GM10266 (cell line): ENCODE results near the gene BICRAL.

ENCODE experiments used
- DNase-seq: peaks from one replicate; pipeline ENCODE4 v3.0.0; 2012; ENCODE audit errors: extremely low spot score
- TF ChIP-seq, protein P1 (sequence below): IDR thresholded peaks from 2 replicates; pipeline ENCODE4 v1.5.1; 2012; ENCODE audit warnings: mild to moderate bottlenecking, low read depth; ENCODE audit not compliant: control insufficient read depth, insufficient read depth; ENCODE audit errors: missing control alignments

BICRAL gene

DNA sequence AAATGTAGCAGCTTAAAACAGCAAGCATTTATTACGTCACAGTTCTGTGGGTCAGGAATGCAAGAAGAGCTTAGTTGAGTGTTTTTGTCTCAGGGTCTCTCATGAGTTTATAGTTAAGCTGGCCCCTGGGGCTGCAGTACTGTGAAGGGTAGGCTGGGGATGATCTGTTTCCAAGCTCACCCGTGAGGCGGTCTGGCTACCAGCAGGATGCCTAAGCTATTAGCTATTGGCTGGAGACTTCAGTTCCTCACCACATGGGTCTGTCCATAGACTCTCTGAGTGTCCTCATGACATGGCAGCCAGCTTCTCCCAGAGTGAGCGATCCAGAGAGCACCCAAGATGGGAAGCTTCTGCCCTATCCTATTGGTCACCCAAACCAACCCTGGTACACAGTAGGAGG lies 12.8 kb upstream of the BICRAL start:
- no peak for DNase-seq
- TF ChIP-seq, protein P1, sequence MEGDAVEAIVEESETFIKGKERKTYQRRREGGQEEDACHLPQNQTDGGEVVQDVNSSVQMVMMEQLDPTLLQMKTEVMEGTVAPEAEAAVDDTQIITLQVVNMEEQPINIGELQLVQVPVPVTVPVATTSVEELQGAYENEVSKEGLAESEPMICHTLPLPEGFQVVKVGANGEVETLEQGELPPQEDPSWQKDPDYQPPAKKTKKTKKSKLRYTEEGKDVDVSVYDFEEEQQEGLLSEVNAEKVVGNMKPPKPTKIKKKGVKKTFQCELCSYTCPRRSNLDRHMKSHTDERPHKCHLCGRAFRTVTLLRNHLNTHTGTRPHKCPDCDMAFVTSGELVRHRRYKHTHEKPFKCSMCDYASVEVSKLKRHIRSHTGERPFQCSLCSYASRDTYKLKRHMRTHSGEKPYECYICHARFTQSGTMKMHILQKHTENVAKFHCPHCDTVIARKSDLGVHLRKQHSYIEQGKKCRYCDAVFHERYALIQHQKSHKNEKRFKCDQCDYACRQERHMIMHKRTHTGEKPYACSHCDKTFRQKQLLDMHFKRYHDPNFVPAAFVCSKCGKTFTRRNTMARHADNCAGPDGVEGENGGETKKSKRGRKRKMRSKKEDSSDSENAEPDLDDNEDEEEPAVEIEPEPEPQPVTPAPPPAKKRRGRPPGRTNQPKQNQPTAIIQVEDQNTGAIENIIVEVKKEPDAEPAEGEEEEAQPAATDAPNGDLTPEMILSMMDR: no peak

- TF ChIP-seq, protein P1: no peak
- no peak for DNase-seq
Measured at GRCh38 chr6:42769836-42770235, 12.0 kb upstream of the BICRAL start.

- no peak for DNase-seq
- TF ChIP-seq, protein P1: no peak
Measured at GRCh38 chr6:42771741-42772100, 10.1 kb upstream of the BICRAL start.

DNA sequence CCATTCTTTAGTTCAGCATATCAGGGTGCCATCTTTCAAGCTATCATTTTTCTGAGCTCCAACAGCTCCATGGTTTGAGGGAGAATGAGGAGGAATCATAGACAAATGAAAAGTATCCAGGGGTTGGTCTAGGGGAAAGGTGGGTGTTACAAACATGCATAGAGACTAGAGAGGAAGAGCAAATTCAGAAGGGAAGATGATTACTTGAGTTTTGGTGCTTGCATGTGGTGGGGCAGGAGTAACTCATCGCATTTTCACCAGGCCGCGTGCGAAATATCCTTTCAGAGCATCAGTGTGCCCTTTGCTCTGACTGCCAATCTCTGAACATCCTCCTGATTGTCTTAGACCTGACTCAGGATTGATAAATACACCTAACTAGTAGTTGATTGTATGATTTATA lies 7.7 kb upstream of the BICRAL start:
- TF ChIP-seq, protein P1: no peak

DNA sequence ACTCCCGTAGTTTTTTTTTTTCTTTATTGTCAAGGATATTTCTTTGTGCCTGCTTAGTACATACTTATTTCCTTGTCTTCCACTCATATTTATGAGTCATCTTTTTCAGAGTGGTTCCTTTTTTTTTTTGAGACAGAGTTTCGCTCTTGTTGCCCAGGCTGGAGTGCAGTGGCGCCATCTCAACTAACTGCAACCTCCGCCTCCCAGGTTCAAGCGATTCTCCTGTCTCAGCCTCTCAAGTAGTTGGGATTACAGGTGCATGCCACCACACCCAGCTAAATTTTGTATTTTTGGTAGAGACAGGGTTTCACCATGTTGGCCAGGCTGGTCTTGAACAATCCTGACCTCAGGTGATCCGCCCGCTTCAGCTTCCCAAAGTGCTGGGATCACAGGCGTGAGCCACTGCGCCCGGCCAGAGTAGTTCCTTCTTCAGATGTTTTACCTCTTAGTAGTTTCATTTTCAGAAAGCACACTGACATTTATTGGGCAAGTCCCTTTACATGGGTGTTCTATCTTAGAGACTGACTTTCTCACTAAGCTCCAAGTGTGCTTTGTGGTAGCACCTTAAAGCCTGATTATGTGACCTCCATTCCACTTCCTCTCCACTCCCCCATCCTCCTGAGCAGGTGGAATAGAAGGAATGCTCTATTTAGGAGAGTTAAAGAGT lies 6.9 kb upstream of the BICRAL start:
- DNase-seq: peak; percentile 66

More for the DNA sequence above, 7.7 kb upstream of the BICRAL start:
- no peak for DNase-seq

- TF ChIP-seq, protein P1: no peak
Measured at GRCh38 chr6:42777126-42777822, 4.6 kb upstream of the BICRAL start.

DNA sequence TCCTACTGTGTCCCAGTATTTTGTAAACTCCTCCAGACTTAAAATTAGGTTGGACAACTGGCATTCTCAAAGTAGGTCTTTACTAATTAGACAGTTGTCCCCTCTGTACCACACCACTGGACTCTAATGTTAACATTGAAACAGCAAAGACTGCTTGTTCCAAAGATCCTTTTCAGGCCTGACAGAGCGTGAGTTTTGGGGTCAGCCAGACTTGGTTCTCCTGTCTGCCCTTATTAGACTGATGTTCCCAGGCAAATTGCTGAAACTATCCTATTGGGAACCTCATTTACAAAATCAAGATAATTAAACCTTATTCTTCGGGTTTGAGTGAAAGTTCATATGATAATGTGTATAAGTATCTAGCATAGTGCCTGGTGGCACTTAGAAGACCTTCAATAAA lies 3.7 kb upstream of the BICRAL start:
- DNase-seq: no peak
- TF ChIP-seq, protein P1: no peak

More at GRCh38 chr6:42777126-42777822, 4.6 kb upstream of the BICRAL start:
- no peak for DNase-seq
